GM10248 (cell line): ENCODE results near the gene DNM3.
"Not testable (repeated sequence)": the region's sequence is repeated elsewhere in the genome, so short reads cannot be mapped to it uniquely, and the experiment has no call there.

Experiments used
- CTCF ChIA-PET: fragments of 300-600 bp; sonication (Branson Sonifier 250); formaldehyde crosslinking; extraction: SDS; loops from one replicate; lab custom pipeline; 2021; ENCODE audit warnings: antibody characterized with exemption; lab: Yijun Ruan, JAX
- POLR2A ChIA-PET: fragments of 350-650 bp; sonication (Branson Sonifier 250); formaldehyde crosslinking; extraction: SDS; loops from one replicate; lab custom pipeline; 2020; ENCODE audit warnings: antibody characterized with exemption; lab: Yijun Ruan, JAX
- DNase-seq: peaks from one replicate; pipeline ENCODE4 v3.0.0; 2012; ENCODE audit errors: extremely low spot score
- CTCF ChIP-seq: IDR thresholded peaks from 2 replicates; pipeline ENCODE4 v1.5.1; 2012; ENCODE audit warnings: mild to moderate bottlenecking, low read depth; ENCODE audit errors: extremely low read depth, missing control alignments, control extremely low read depth

Gene DNM3

GRCh38 chr1:172359491-172359999, 518.2 kb downstream of the DNM3 start:
- CTCF ChIA-PET, result interaction anchor here (0.8 to 5.8 kb wide), 5 partner anchors 16 to 357 kb away, joined by 3 to 35 read pairs (median 3); partner anchors contain the start of gene PIGC
- POLR2A ChIA-PET, result interaction anchor here (0.7 kb wide), 1 partner anchor 21 kb away, joined by 3 read pairs; no protein-coding TSS in a partner anchor
- no peak for DNase-seq
- TF ChIP-seq CTCF, result no peak

GRCh38 chr1:172360511-172360910, 519.2 kb downstream of the DNM3 start:
- DNase-seq, result no peak
- ChIA-PET POLR2A (no interaction called here), CTCF (interaction anchor here (0.8 to 5.8 kb wide), 7 partner anchors 10 to 358 kb away, joined by 3 to 35 read pairs (median 4); partner anchors contain the start of gene PIGC)
- TF ChIP-seq CTCF, result no peak

GRCh38 chr1:172360985-172361384, 519.7 kb downstream of the DNM3 start:
- CTCF ChIA-PET, result interaction anchor here (1.2 to 5.8 kb wide), 4 partner anchors 14 to 38 kb away, joined by 3 to 35 read pairs (median 6); no protein-coding TSS in a partner anchor
- POLR2A ChIA-PET, result no interaction called here
- DNase-seq, result no peak
- TF ChIP-seq CTCF, result no peak

- no peak for TF ChIP-seq CTCF
- POLR2A ChIA-PET, result no interaction called here
- CTCF ChIA-PET, result no interaction called here
- DNase-seq, result no peak
Observed at GRCh38 chr1:172363852-172364251, 522.6 kb downstream of the DNM3 start.

- DNase-seq, POLR2A ChIA-PET, CTCF ChIA-PET: not testable (repeated sequence)
Observed at GRCh38 chr1:172371646-172372045, 530.3 kb downstream of the DNM3 start.

- ChIA-PET POLR2A (no interaction called here), CTCF (interaction anchor here (1.1 to 6.8 kb wide), 4 partner anchors 10 to 24 kb away, joined by 3 to 35 read pairs (median 6); no protein-coding TSS in a partner anchor)
- no peak for DNase-seq
- no peak for TF ChIP-seq CTCF
Observed at GRCh38 chr1:172373864-172374263, 532.6 kb downstream of the DNM3 start.

GRCh38 chr1:172375211-172375631, 533.9 kb downstream of the DNM3 start:
- POLR2A ChIA-PET, result no interaction called here
- no peak for DNase-seq
- no peak for TF ChIP-seq CTCF
- CTCF ChIA-PET, result interaction anchor here (1.1 to 6.8 kb wide), 3 partner anchors 15 to 17 kb away, joined by 5 to 35 read pairs (median 8); no protein-coding TSS in a partner anchor
